HG03469 (cell line): Measurements from ENCODE around the gene PRIM2.
"Not testable (repeated sequence)": the region's sequence is repeated elsewhere in the genome, so short reads cannot be mapped to it uniquely, and the experiment has no call there.

ENCODE experiments used
- ATAC-seq: cut with Tn5 transposase; IDR thresholded peaks from one replicate; pipeline ENCODE4 v1.9.1; 2021; ENCODE audit warnings: mild to moderate bottlenecking, moderate library complexity, moderate number of reproducible peaks; ENCODE audit not compliant: unreplicated experiment

PRIM2 gene

GRCh38 chr6:57358319-57358718 is 40.9 kb downstream of the PRIM2 start:
- not testable (repeated sequence) for ATAC-seq

DNA sequence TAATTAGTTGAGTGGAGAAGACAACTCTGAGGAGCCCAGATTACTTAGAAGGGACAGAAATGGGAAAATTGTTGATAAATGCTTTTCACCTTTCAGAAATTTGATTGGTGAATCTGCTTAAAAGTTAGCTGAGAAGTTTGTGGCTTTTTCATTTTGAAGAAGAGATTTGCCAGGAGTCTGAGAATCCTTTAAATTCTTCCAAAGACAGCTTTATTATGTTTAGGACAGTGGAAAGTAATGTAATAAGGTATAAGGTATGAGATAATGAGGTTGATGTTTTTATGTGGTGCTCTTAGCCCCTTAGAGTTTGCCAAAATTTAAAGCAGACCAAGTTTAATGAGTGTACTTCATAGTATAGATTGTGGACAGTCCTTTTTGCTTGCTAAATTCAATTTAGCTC is 42.3 kb downstream of the PRIM2 start:
- ATAC-seq = not testable (repeated sequence)

GRCh38 chr6:57362340-57362739 is 44.9 kb downstream of the PRIM2 start:
- not testable (repeated sequence) for ATAC-seq

DNA sequence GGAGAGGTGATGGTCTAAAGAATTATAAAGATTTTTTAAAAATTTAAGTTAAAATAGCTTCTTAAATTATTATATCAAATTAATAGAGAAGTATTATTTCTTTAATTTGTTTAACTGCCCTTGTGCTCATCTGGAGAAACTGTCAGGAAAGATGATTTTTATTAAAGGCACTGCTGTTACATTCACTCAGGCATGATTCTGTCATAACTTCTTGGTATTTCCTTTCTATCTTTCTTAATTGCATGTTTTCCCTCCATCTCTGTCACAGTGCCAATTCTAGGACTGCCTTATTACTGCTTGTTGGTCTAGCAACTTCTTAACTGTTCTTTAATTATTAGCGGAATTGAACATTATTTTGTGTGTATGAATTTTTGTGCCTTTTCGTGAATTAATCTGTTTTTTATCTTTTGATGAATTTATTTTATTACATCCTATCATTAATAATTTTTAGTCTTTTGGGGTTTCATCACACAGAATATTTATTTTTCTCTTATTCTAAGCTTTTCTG is 47.7 kb downstream of the PRIM2 start:
- ATAC-seq = not testable (repeated sequence)

GRCh38 chr6:57368965-57369731 is 51.7 kb downstream of the PRIM2 start:
- not testable (repeated sequence) for ATAC-seq

DNA sequence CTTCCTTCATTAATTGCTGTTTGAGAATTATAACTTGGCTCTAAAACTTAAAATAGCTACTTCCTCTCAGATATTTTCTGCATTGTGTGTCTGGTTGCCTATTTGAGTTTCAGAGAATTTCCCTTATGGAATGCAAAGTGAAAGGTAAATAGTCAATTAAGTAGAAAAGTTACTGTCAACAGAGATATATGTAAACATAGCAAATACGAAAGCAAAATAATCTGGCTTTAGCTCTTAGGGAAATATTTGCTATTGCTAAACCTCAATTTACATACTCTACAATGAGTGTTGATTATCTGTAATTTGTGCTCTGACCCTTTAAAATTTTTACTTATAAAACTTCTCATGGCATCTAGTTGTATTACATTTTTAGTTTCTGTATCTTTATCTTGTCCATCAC is 54.3 kb downstream of the PRIM2 start:
- not testable (repeated sequence) for ATAC-seq

DNA sequence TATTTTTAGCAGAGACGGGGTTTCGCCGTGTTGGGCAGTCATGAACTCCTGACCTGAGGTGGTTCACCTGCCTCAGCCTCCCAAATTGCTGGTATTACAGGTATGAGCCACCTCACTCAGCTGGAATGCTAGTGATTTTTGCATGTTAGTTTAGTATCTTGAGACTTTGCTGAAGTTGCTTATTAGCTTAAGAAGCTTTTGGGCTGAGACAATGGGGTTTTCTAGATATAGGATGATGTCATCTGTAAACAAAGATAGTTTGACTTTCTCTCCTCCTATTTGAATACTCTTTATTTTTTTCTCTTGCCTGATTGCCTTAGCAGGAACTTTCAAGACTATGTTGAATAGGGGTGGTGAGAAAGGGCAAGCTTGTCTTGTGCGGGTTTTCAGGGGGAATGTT is 57.3 kb downstream of the PRIM2 start:
- ATAC-seq = not testable (repeated sequence)

GRCh38 chr6:57376083-57376482 is 58.7 kb downstream of the PRIM2 start:
- not testable (repeated sequence) for ATAC-seq

- ATAC-seq = not testable (repeated sequence)
Measured at GRCh38 chr6:57389038-57389592, 71.7 kb downstream of the PRIM2 start.

DNA sequence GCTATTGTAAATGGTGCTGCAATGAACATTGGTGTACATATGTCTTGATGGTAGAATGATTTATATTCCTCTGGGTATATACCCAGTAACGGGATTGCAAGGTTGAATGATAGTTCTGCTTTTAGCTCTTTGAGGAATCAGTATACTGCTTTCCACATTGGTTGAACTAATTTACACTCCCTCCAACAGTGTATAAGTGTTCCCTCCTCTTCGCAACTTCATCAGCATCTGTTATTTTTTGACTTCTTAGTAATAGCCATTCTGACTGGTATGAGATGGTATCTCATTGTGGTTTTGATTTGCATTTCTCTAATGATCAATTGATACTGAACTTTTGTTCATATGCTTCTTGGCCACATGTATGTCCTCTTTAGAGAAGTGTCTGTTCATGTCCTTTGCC is 73.4 kb downstream of the PRIM2 start:
- not testable (repeated sequence) for ATAC-seq

DNA sequence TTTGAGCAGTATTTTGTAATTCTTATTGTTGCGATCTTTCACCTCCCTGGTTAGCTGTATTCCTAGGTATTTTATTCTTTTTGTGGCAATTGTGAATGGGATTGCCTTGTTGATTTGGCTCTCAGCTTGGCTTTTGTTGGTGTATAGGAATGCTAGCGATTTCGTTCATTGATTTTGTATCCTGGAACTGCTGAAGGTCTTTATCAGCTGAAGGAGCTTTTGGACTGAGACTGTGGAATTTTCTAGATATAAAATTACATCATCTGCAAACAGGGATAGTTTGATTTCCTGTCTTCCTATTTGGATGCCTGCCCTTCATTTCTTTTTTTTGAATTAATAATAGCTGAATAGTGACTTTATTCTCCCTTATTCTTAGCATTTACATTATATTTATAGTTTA is 74.6 kb downstream of the PRIM2 start:
- not testable (repeated sequence) for ATAC-seq

- ATAC-seq = not testable (repeated sequence)
Measured at GRCh38 chr6:57419341-57419740, 101.9 kb downstream of the PRIM2 start.

DNA sequence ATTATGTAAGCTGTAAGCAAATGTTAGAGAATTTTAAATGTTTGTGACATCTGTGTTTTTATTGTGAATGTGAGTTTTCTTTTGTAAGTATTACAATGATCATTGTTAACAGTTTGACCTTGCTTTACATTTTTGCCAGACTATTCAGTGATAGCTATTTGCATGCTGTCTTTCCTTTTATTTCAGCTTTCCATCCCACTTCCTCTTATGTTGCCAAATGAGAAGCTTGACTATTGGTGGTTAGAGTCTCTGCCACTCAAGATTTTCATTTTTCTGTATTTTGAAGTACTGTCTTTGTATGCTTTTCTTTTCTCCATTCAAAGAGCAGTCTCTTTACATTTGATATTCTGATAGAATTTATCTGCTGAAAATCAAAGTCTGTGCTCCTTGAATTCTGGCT is 104.1 kb downstream of the PRIM2 start:
- ATAC-seq = peak; percentile 57

GRCh38 chr6:57423468-57423867 is 106.0 kb downstream of the PRIM2 start:
- ATAC-seq = no peak

GRCh38 chr6:57431742-57432141 is 114.3 kb downstream of the PRIM2 start:
- ATAC-seq = not testable (repeated sequence)

DNA sequence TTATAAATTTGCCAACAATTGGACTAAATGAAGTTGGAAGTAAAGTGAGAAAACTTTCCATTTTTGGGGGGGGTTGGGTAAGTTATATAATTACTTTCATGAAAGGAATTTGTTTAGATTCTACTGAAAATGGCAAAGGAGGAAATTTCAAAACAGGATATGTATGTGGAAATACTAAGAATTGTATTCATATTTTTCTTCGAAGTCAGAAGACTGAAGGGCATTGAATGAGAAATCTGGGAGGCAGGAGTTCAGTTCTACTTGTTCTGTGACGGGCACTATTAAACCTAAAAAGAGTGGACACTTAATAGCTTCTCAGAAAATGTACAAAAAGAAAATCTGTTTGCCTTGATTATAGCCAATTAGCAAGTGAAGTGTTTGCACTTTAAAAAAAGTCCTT is 114.7 kb downstream of the PRIM2 start:
- no peak for ATAC-seq

DNA sequence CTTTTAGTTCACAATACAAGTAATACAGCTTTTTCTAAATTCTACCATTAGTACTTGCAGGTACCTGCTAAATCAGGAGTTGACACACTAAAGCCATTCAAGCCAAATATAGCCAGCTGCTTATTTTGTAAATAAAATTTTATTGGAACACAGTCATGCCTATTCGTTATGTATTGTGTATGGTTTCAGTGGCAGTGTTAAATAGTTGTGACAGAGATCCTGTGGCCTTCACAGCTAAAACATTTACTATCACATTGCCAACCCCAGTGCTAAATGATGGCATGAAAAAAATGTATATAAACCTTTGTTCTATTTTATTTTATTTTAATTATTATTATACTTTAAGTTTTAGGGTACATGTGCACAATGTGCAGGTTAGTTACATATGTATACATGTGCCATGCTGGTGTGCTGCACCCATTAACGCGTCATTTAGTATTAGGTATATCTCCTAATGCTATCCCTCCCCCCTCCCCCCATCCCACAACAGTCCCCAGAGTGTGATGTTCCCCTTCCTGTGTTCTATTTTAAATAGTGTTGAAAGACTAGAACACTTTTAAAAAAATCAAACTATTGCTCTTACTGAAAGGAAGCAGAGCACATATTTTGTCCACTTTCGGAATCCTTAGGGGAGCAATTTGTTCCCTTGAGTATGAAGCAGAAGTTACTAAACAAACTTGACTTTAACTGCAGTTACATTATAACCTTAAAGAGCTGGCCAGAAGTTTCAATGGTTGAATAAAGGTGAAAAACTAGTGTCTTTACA is 115.7 kb downstream of the PRIM2 start:
- ATAC-seq = no peak

DNA sequence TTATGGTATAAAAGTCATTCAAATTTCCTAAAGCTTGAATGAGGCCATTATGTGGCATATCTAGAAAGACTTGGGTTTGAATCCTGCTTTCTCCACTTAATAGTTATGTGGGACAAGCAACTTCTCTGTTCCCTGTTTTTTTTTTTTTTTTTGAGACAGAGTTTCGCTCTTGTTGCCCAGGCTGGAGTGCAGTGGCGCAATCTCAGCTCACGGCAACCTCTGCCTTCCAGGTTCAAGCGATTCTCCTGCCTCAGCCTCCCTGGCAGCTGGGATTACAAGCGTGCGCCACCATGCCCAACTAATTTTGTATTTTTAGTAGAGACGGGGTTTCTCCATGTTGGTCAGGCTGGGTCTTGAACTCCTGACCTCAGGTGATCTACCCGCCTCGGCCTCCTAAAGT is 116.4 kb downstream of the PRIM2 start:
- not testable (repeated sequence) for ATAC-seq

DNA sequence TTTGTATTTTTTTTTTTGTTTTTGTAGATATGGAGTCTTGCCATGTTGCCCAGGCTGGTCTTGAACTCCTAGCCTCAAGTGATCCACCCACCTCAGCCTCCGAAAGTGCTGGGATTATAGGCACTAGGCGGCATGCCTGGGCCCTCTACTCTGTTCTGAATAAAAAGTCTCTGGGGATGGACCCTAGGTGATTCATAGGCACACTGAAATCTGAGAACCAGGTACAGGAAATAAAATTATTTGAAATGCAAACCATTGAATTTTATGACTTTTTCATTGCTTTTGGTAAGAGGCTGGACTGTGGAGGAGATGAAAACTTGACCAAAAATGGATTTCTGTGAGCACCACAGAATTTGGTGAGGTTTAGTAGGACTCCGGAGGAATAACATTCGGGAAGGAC is 117.5 kb downstream of the PRIM2 start:
- no peak for ATAC-seq

- no peak for ATAC-seq
Measured at GRCh38 chr6:57435475-57436160, 118.2 kb downstream of the PRIM2 start.

DNA sequence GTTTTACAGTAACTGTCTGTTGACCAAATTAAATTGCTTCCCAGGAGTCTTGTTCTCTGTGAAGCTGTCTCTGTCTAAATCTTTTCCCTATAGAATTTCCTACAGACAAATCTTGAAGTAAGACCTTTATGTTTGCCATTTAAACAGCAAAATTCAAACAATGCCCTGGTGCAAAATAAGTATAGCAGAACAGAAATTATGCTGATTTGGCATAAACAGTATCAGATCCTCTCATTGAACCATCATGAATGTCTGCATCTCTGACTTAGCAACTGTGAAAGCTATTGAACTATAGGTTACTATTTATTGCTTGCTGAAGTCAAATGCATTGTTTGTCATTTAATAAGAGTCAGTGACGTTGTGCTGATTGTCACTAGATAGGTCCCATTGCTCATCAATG is 123.3 kb downstream of the PRIM2 start:
- not testable (repeated sequence) for ATAC-seq
